ENCODE results near the gene CHAF1A.

DNA sequence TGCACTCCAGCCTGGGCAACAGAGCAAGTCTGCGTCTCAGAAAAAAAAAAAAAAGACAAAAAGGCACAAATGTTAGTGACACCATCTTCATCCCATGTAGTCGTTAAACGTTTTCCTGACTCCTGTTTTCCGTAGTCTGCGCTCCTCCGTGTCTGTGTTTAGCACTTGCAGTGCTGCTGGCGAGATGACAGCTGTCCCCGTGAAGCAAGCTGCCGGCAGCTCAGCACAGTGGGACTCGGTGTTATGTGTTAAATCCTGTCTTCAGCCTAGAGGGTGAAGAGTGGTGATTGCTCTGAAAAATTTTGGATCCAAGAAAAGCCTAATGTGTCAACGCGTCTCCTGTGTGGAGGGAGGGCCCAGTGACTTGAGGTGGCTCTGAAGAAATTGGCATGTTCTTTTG, 36.8 kb downstream of the CHAF1A start:
- TF ChIP-seq POLR2AphosphoS5 (IDR thresholded peaks at IDR 0.05; ENCODE audit: low read depth, low read length) = no peak
- TF ChIP-seq POLR2A (IDR thresholded peaks at IDR 0.05; ENCODE audit: low read depth, low read length) = no peak

Data from GM12892 (cell line).